ENCODE results near the gene FAM219A. TPM values are rescaled to one million over a fixed set of nuclear protein-coding genes. Genes with fewer than 3 reads are reported as not detected.

Gene FAM219A
- total RNA-seq, 1 experiment from 2014 or later = 14.7 TPM

GRCh38 chr9:34374905-34375552, 83.3 kb downstream of the FAM219A start:
- TF ChIP-seq, protein P1, sequence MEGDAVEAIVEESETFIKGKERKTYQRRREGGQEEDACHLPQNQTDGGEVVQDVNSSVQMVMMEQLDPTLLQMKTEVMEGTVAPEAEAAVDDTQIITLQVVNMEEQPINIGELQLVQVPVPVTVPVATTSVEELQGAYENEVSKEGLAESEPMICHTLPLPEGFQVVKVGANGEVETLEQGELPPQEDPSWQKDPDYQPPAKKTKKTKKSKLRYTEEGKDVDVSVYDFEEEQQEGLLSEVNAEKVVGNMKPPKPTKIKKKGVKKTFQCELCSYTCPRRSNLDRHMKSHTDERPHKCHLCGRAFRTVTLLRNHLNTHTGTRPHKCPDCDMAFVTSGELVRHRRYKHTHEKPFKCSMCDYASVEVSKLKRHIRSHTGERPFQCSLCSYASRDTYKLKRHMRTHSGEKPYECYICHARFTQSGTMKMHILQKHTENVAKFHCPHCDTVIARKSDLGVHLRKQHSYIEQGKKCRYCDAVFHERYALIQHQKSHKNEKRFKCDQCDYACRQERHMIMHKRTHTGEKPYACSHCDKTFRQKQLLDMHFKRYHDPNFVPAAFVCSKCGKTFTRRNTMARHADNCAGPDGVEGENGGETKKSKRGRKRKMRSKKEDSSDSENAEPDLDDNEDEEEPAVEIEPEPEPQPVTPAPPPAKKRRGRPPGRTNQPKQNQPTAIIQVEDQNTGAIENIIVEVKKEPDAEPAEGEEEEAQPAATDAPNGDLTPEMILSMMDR (IDR thresholded peaks at IDR 0.05; ENCODE audit: insufficient read depth in 1 of 2, low read depth in 1 of 2, low read length in 1 of 2, severe bottlenecking in 1 of 2, unreplicated experiment in 1 of 2) = peak in 1 of 2 experiments; percentile 33
- peak overlapping the region; percentile 89 for H3K4me3 ChIP-seq (ENCODE audit: low read depth, low read length)
- CTCF ChIA-PET = interaction anchor here (0.5 to 7.5 kb wide), 8 partner anchors 10 to 308 kb away, joined by 3 to 105 read pairs (median 4); no protein-coding TSS in a partner anchor
- Mint-ChIP-seq H3K4me1 (ENCODE audit: low read depth, unreplicated experiment) (peaks cover 26% of the 10 kb centered on the region), H3K27me3 (ENCODE audit: insufficient read depth, unreplicated experiment) (no peaks in the 10 kb centered on the region), H3K36me3 (ENCODE audit: insufficient read depth, unreplicated experiment) (peaks cover 41% of the 10 kb centered on the region), H3K4me3 (ENCODE audit: unreplicated experiment) (peak overlapping the region; percentile 88), H3K9me3 (ENCODE audit: unreplicated experiment) (no peaks in the 10 kb centered on the region), H3K27ac (ENCODE audit: unreplicated experiment) (peak overlapping the region; percentile 49)
- BruUV-seq (replicated peaks) = no TSS peak
- H3K9me3 ChIP-seq = no peaks in the 10 kb centered on the region; the same call in 1 of the 2 replicates
- DNase-seq = peak; percentile 88 to 92
- H3K4me1 ChIP-seq = peaks cover 24% of the 10 kb centered on the region
- H3K36me3 ChIP-seq (ENCODE audit: control insufficient read depth, insufficient read depth, low read length) = peaks cover 13% of the 10 kb centered on the region
- no peaks in the 10 kb centered on the region for H3K27me3 ChIP-seq (replicated peaks; ENCODE audit: control insufficient read depth, insufficient read depth, low read length)
- intact Hi-C loops (cut with micrococcal nuclease; ENCODE audit: unreplicated experiment) = loop anchor here (1.0 to 5.0 kb wide), 5 partner anchors 23 to 328 kb away; partner anchors contain the start of gene UBAP2
- POLR2A ChIA-PET = interaction anchor here (0.6 to 1.0 kb wide), 6 partner anchors 11 to 286 kb away, joined by 3 to 4 read pairs (median 3); partner anchors contain the start of genes DNAI1 and FAM219A

- Mint-ChIP-seq H3K27ac (ENCODE audit: unreplicated experiment) (peak overlapping the region; percentile 49), H3K4me3 (ENCODE audit: unreplicated experiment) (peak overlapping the region; percentile 88), H3K27me3 (ENCODE audit: insufficient read depth, unreplicated experiment) (no peaks in the 10 kb centered on the region), H3K9me3 (ENCODE audit: unreplicated experiment) (no peaks in the 10 kb centered on the region), H3K36me3 (ENCODE audit: insufficient read depth, unreplicated experiment) (peaks cover 48% of the 10 kb centered on the region), H3K4me1 (ENCODE audit: low read depth, unreplicated experiment) (peaks cover 22% of the 10 kb centered on the region)
- ChIA-PET CTCF (interaction anchor here (0.9 to 7.5 kb wide), 4 partner anchors 22 to 307 kb away, joined by 3 to 105 read pairs (median 10); no protein-coding TSS in a partner anchor), POLR2A (interaction anchor here (0.5 to 0.9 kb wide), 3 partner anchors 14 to 229 kb away, joined by 3 to 5 read pairs (median 4); no protein-coding TSS in a partner anchor)
- BruUV-seq (replicated peaks) = no TSS peak
- Histone ChIP-seq H3K4me3 (ENCODE audit: low read depth, low read length) (0 out of 2 replicates have a peak overlapping the region, but pooled peaks have one; percentile 10), H3K36me3 (ENCODE audit: control insufficient read depth, insufficient read depth, low read length) (peaks cover 13% of the 10 kb centered on the region), H3K9me3 (no peaks in the 10 kb centered on the region; the same call in 1 of the 2 replicates), H3K27me3 (replicated peaks; ENCODE audit: control insufficient read depth, insufficient read depth, low read length) (no peaks in the 10 kb centered on the region), H3K4me1 (peaks cover 18% of the 10 kb centered on the region)
- TF ChIP-seq, protein P1 (IDR thresholded peaks at IDR 0.05; ENCODE audit: insufficient read depth in 1 of 2, low read depth in 1 of 2, low read length in 1 of 2, severe bottlenecking in 1 of 2, unreplicated experiment in 1 of 2) = no peak
- DNase-seq = no peak
- intact Hi-C loops (cut with micrococcal nuclease; ENCODE audit: unreplicated experiment) = loop anchor here (2.0 kb wide), 1 partner anchor 30 kb away; no protein-coding TSS in a partner anchor
Measured at GRCh38 chr9:34374339-34374738, 84.0 kb downstream of the FAM219A start.

GRCh38 chr9:34373749-34374148, 84.6 kb downstream of the FAM219A start:
- no peak for DNase-seq
- CTCF ChIA-PET = interaction anchor here (7.5 kb wide), 1 partner anchor 41 kb away, joined by 105 read pairs; no protein-coding TSS in a partner anchor
- intact Hi-C loops (cut with micrococcal nuclease; ENCODE audit: unreplicated experiment) = loop anchor here (2.0 kb wide), 1 partner anchor 29 kb away; no protein-coding TSS in a partner anchor
- peaks cover 54% of the 10 kb centered on the region for H3K36me3 Mint-ChIP-seq (ENCODE audit: insufficient read depth, unreplicated experiment)
- no peaks in the 10 kb centered on the region for H3K27me3 Mint-ChIP-seq (ENCODE audit: insufficient read depth, unreplicated experiment)
- H3K27ac Mint-ChIP-seq (ENCODE audit: unreplicated experiment) = peak overlapping the region; percentile 49
- Histone ChIP-seq H3K27me3 (replicated peaks; ENCODE audit: control insufficient read depth, insufficient read depth, low read length) (no peaks in the 10 kb centered on the region), H3K4me1 (peaks cover 18% of the 10 kb centered on the region), H3K4me3 (ENCODE audit: low read depth, low read length) (no peak overlapping the region), H3K36me3 (ENCODE audit: control insufficient read depth, insufficient read depth, low read length) (peaks cover 13% of the 10 kb centered on the region), H3K9me3 (no peaks in the 10 kb centered on the region; the same call in 1 of the 2 replicates)
- no TSS peak for BruUV-seq (replicated peaks)
- POLR2A ChIA-PET = interaction anchor here (0.5 to 0.9 kb wide), 3 partner anchors 21 to 268 kb away, joined by 4 to 5 read pairs (median 4); no protein-coding TSS in a partner anchor
- H3K4me1 Mint-ChIP-seq (ENCODE audit: low read depth, unreplicated experiment) = peaks cover 17% of the 10 kb centered on the region
- no peak overlapping the region for H3K4me3 Mint-ChIP-seq (ENCODE audit: unreplicated experiment)
- TF ChIP-seq, protein P1 (IDR thresholded peaks at IDR 0.05; ENCODE audit: insufficient read depth in 1 of 2, low read depth in 1 of 2, low read length in 1 of 2, severe bottlenecking in 1 of 2, unreplicated experiment in 1 of 2) = no peak
- H3K9me3 Mint-ChIP-seq (ENCODE audit: unreplicated experiment) = no peaks in the 10 kb centered on the region

Measured in Caco-2 (cell line).